NCI-H1105 (cell line): Measurements from ENCODE around the gene ZNF511.

Experiments used
- DNase-seq: peaks from one replicate; lab custom pipeline; 2025; lab: John Stamatoyannopoulos, UW

Gene ZNF511

GRCh38 chr10:133292919-133293809 is 15.6 kb upstream of the ZNF511 start:
- DNase-seq, result no peak

- DNase-seq, result no peak
These were observed 14.9 kb upstream of the ZNF511 start for GRCh38 chr10:133293810-133294119.

- DNase-seq, result no peak
These were observed 14.5 kb upstream of the ZNF511 start for GRCh38 chr10:133294189-133294588.

- DNase-seq, result no peak
These were observed 13.0 kb upstream of the ZNF511 start for GRCh38 chr10:133295426-133296320.

GRCh38 chr10:133297504-133297903 is 11.2 kb upstream of the ZNF511 start:
- no peak for DNase-seq

- DNase-seq, result no peak
These were observed 10.2 kb upstream of the ZNF511 start for GRCh38 chr10:133298466-133298865.

GRCh38 chr10:133299224-133299623 is 9.5 kb upstream of the ZNF511 start:
- DNase-seq, result no peak

GRCh38 chr10:133299738-133300137 is 9.0 kb upstream of the ZNF511 start:
- no peak for DNase-seq

- DNase-seq, result no peak
These were observed 6.5 kb upstream of the ZNF511 start for GRCh38 chr10:133302230-133302629.

- no peak for DNase-seq
These were observed 5.5 kb upstream of the ZNF511 start for GRCh38 chr10:133303206-133303605.

- no peak for DNase-seq
These were observed 2.6 kb upstream of the ZNF511 start for GRCh38 chr10:133306097-133306476.

GRCh38 chr10:133306941-133307379 is 1.8 kb upstream of the ZNF511 start:
- no peak for DNase-seq

- peak; percentile 26 for DNase-seq
These were observed 816 bp upstream of the ZNF511 start for GRCh38 chr10:133307776-133308420.

GRCh38 chr10:133309100-133309719 is 496 bp downstream of the ZNF511 start:
- DNase-seq, result peak; percentile 72

GRCh38 chr10:133309720-133310398 is 1.1 kb downstream of the ZNF511 start:
- DNase-seq, result peak; percentile 59

- DNase-seq, result no peak
These were observed 1.7 kb downstream of the ZNF511 start for GRCh38 chr10:133310399-133310755.

GRCh38 chr10:133310789-133311188 is 2.1 kb downstream of the ZNF511 start:
- no peak for DNase-seq

- DNase-seq, result no peak
These were observed 2.9 kb downstream of the ZNF511 start for GRCh38 chr10:133311570-133311969.

GRCh38 chr10:133312016-133312768 is 3.5 kb downstream of the ZNF511 start:
- DNase-seq, result no peak

GRCh38 chr10:133312769-133313145 is 4.0 kb downstream of the ZNF511 start:
- DNase-seq, result no peak

- DNase-seq, result no peak
These were observed 4.5 kb downstream of the ZNF511 start for GRCh38 chr10:133313192-133313591.
